Spleen (tissue), 7 donors: ENCODE measurements around the gene SASH1.

Experiments
- POLR2A ChIP-seq, 3 donors: fragments of 450-650 bp; IDR thresholded peaks; one replicate each; pipeline ENCODE4 v1.5.1; 2017; ENCODE audit warnings: antibody characterized with exemption in 3 of 3, mild to moderate bottlenecking in 1 of 3
- TF ChIP-seq, protein P1 (sequence below), 11 experiments: fragments of 200-600 bp in 7 of 11; fragments of 450-650 bp in 4 of 11; sonication (generic) in 4 of 11; IDR thresholded peaks in 8 of 11; conservative IDR thresholded peaks in 3 of 11; 1 replicate in 7 of 11; 2 replicates in 4 of 11; pipeline versions ENCODE4 v1.4.0 to v1.8.0; 2016 to 2021; ENCODE audit warnings: antibody characterized with exemption in 11 of 11, inconsistent platforms in 4 of 11, mild to moderate bottlenecking in 1 of 11
- donor health status: DM: no; HTN: no; CAD: no; lungs with moderate emphysema.
- donor health status: DM: no; HTN: no; CAD: no.
- donor health status: DM: no; HTN: no; CAD: no.

DNA sequence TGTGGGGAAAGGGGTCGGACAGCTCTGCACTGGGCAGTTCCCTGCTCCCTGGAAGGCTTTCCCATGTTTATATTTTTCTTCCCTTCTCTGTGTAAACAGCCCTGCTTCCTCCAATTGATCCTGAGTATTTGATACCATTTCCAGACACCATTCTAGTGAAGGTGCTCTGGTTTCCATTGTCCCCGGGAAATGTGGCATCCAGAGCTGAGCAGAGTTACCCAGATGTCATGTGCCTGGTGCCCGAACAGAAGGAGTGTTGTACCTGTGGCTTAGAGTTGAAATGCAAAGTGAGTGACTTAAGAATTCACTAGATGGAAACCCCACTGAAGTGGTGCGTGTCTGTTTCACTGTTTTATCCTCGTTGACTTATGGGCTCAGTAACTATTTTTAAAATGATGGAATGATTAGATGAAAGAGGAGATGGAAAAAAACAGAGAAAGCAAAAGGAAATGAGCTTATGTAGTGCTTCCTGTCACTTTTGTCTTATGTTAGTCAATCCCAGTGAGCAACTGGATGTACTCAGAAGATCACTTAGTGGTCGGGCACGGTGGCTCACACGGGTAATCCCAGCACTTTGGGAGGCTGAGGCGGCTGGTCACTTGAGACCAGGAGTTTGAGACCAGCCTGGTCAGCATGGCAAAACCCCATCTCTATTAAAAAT lies 83.8 kb downstream of the SASH1 start:
- no peak for TF ChIP-seq POLR2A (IDR thresholded peaks at IDR 0.05)
- TF ChIP-seq, protein P1, sequence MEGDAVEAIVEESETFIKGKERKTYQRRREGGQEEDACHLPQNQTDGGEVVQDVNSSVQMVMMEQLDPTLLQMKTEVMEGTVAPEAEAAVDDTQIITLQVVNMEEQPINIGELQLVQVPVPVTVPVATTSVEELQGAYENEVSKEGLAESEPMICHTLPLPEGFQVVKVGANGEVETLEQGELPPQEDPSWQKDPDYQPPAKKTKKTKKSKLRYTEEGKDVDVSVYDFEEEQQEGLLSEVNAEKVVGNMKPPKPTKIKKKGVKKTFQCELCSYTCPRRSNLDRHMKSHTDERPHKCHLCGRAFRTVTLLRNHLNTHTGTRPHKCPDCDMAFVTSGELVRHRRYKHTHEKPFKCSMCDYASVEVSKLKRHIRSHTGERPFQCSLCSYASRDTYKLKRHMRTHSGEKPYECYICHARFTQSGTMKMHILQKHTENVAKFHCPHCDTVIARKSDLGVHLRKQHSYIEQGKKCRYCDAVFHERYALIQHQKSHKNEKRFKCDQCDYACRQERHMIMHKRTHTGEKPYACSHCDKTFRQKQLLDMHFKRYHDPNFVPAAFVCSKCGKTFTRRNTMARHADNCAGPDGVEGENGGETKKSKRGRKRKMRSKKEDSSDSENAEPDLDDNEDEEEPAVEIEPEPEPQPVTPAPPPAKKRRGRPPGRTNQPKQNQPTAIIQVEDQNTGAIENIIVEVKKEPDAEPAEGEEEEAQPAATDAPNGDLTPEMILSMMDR (IDR thresholded peaks at IDR 0.05 in 8 of 11, conservative IDR thresholded peaks at IDR 0.05 in 3 of 11), result no peak
